HG03521 (cell line): Measurements from ENCODE around the gene PMP22.
A peak's percentile ranks its signal among the peaks of the same experiment; 100 is the strongest.

ENCODE experiments used
- ATAC-seq: cut with Tn5 transposase; IDR thresholded peaks from one replicate; pipeline ENCODE4 v1.9.1; 2021; ENCODE audit warnings: mild to moderate bottlenecking, moderate library complexity; ENCODE audit not compliant: unreplicated experiment

Gene PMP22

GRCh38 chr17:15278380-15278779, 13.3 kb upstream of the PMP22 start:
- ATAC-seq, result no peak

GRCh38 chr17:15274017-15274416, 8.9 kb upstream of the PMP22 start:
- ATAC-seq, result no peak

- no peak for ATAC-seq
Measured at GRCh38 chr17:15273141-15273793, 8.1 kb upstream of the PMP22 start.

- ATAC-seq, result no peak
Measured at GRCh38 chr17:15271741-15272140, 6.6 kb upstream of the PMP22 start.

- no peak for ATAC-seq
Measured at GRCh38 chr17:15270628-15271381, 5.7 kb upstream of the PMP22 start.

GRCh38 chr17:15269780-15270089, 4.6 kb upstream of the PMP22 start:
- no peak for ATAC-seq

- ATAC-seq, result no peak
Measured at GRCh38 chr17:15269087-15269779, 4.1 kb upstream of the PMP22 start.

- no peak for ATAC-seq
Measured at GRCh38 chr17:15268461-15268860, 3.3 kb upstream of the PMP22 start.

- no peak for ATAC-seq
Measured at GRCh38 chr17:15267996-15268395, 2.9 kb upstream of the PMP22 start.

- no peak for ATAC-seq
Measured at GRCh38 chr17:15266325-15267125, 1.4 kb upstream of the PMP22 start.

- ATAC-seq, result no peak
Measured at GRCh38 chr17:15264542-15264941, 584 bp downstream of the PMP22 start.

- no peak for ATAC-seq
Measured at GRCh38 chr17:15263680-15264079, 1.4 kb downstream of the PMP22 start.

GRCh38 chr17:15263206-15263579, 1.9 kb downstream of the PMP22 start:
- ATAC-seq, result no peak

- ATAC-seq, result no peak
Measured at GRCh38 chr17:15262291-15263205, 2.6 kb downstream of the PMP22 start.

GRCh38 chr17:15261802-15262290, 3.3 kb downstream of the PMP22 start:
- no peak for ATAC-seq

GRCh38 chr17:15261258-15261801, 3.8 kb downstream of the PMP22 start:
- no peak for ATAC-seq

- ATAC-seq, result peak; percentile 43
Measured at GRCh38 chr17:15260376-15261257, 4.5 kb downstream of the PMP22 start.

- no peak for ATAC-seq
Measured at GRCh38 chr17:15257796-15258512, 7.2 kb downstream of the PMP22 start.
